Keratinocyte (primary cell): ENCODE results near the gene SMYD1. TPM values are rescaled to one million over a fixed set of nuclear protein-coding genes. Genes with fewer than 3 reads are reported as not detected.

Experiments
- DNase-seq: peaks from one replicate; pipeline ENCODE4 v3.0.0-alpha.2; 2011; ENCODE audit warnings: low read depth, missing footprints, low spot score
- FAIRE-seq: peaks from 2 replicates; lab custom pipeline; 2011; peaks lifted over from hg19 to GRCh38; lab: Jason Lieb, UNC
- H2AFZ ChIP-seq: 2 replicates; pipeline ENCODE4 v1.6.0; 2012; ENCODE audit warnings: low read length, control low read depth, inconsistent platforms; ENCODE audit not compliant: control insufficient read depth
- H3K27ac ChIP-seq: 2 replicates; pipeline ENCODE4 v1.5.1; 2011; ENCODE audit warnings: low read length; ENCODE audit not compliant: control insufficient read depth, insufficient read depth
- H3K27me3 ChIP-seq: 3 replicates; pipeline ENCODE4 v1.6.0; 2011; ENCODE audit warnings: low read length; ENCODE audit not compliant: control insufficient read depth, insufficient read depth; ENCODE audit errors: extremely low read depth
- H3K36me3 ChIP-seq, 2 experiments: 2 replicates in 1 of 2; 3 replicates in 1 of 2; pipeline ENCODE4 v1.5.1; 2011; ENCODE audit warnings: low read length in 2 of 2, mild to moderate bottlenecking in 1 of 2; ENCODE audit not compliant: control insufficient read depth in 2 of 2, insufficient read depth in 2 of 2; ENCODE audit errors: extremely low read depth in 1 of 2
- H3K4me1 ChIP-seq: 3 replicates; pipeline ENCODE4 v1.5.1; 2011; ENCODE audit warnings: low read length; ENCODE audit not compliant: control insufficient read depth, insufficient read depth; ENCODE audit errors: extremely low read depth
- H3K4me2 ChIP-seq: 3 replicates; pipeline ENCODE4 v1.6.0; 2011; ENCODE audit warnings: low read depth, low read length; ENCODE audit not compliant: control insufficient read depth, insufficient read depth; ENCODE audit errors: extremely low read depth
- H3K4me3 ChIP-seq, 3 experiments: fragments of 200-600 bp in 1 of 3; sonication (generic) in 1 of 3; 2 replicates in 2 of 3; 3 replicates in 1 of 3; pipeline ENCODE4 v1.5.1; 2011 to 2016; ENCODE audit warnings: low read length in 3 of 3, mild to moderate bottlenecking in 3 of 3, control low read depth in 2 of 3, inconsistent platforms in 1 of 3, low read depth in 1 of 3, mixed read lengths in 1 of 3, mixed run types in 1 of 3, moderate library complexity in 1 of 3; ENCODE audit not compliant: control insufficient read depth in 2 of 3, insufficient read depth in 2 of 3; ENCODE audit errors: extremely low read depth in 1 of 3
- H3K79me2 ChIP-seq: 2 replicates; pipeline ENCODE4 v1.6.0; 2012; ENCODE audit warnings: low read length; ENCODE audit not compliant: control insufficient read depth, insufficient read depth
- H3K9ac ChIP-seq: 3 replicates; pipeline ENCODE4 v1.6.0; 2011; ENCODE audit warnings: low read length; ENCODE audit not compliant: control insufficient read depth, insufficient read depth; ENCODE audit errors: extremely low read depth
- H3K9me1 ChIP-seq: 3 replicates; pipeline ENCODE4 v1.6.0; 2011; ENCODE audit warnings: low read length; ENCODE audit not compliant: control insufficient read depth, insufficient read depth; ENCODE audit errors: extremely low read depth
- H3K9me3 ChIP-seq: 2 replicates; pipeline ENCODE4 v1.5.1; 2012; ENCODE audit warnings: low read depth, low read length; ENCODE audit not compliant: control insufficient read depth
- H4K20me1 ChIP-seq: 3 replicates; pipeline ENCODE4 v1.6.0; 2011; ENCODE audit warnings: low read length; ENCODE audit not compliant: control insufficient read depth, insufficient read depth; ENCODE audit errors: extremely low read depth
- CTCF ChIP-seq, 3 experiments: IDR thresholded peaks in 1 of 3; conservative IDR thresholded peaks in 1 of 3; optimal IDR thresholded peaks in 1 of 3; 2 replicates in 2 of 3; 3 replicates in 1 of 3; pipeline versions ENCODE3 to v1.5.1; 2011; ENCODE audit warnings: low read length in 3 of 3, mild to moderate bottlenecking in 3 of 3, moderate library complexity in 2 of 3, control low read depth in 1 of 3, inconsistent platforms in 1 of 3; ENCODE audit not compliant: insufficient read depth in 2 of 3; ENCODE audit errors: extremely low read depth in 1 of 3
- EZH2 ChIP-seq: IDR thresholded peaks from one replicate; pipeline ENCODE4 v1.6.1; 2012; ENCODE audit warnings: inconsistent platforms, mild to moderate bottlenecking, low read length, moderate library complexity
- dilution Hi-C: fragments of 300-500 bp; cut with MboI; formaldehyde crosslinking; loops from one replicate; pipeline ENCODE4 v1.7.0; 2020; ENCODE audit warnings: low sequenced_read_pairs; ENCODE audit not compliant: extremely low pct_ligation_motif_present
- polyA plus RNA-seq, 5 experiments: library from polyadenylated mRNA; depleted of rRNA in 3 of 5; stranded (reverse) in 3 of 5; stranded (forward) in 1 of 5; unstranded in 1 of 5; fragments of >200 nt; gene quantifications; 1 replicate in 1 of 5; 2 replicates in 3 of 5; 3 replicates in 1 of 5; pipeline versions ENCODE4 v1.2.1 to v1.2.3, GENCODE V29; 2011 to 2012; ENCODE audit warnings: missing spikeins in 2 of 5, low read depth in 1 of 5, low replicate concordance in 1 of 5

SMYD1 gene
- polyA plus RNA-seq, 1 donor (not counting 4 experiments of a cell fraction or from before 2014, with no cell fraction given): not detected

GRCh38 chr2:88024509-88024908, 43.1 kb upstream of the SMYD1 start:
- no peaks in the 10 kb centered on the region for H3K79me2 ChIP-seq
- H3K4me2 ChIP-seq: no peak overlapping the region
- no peaks in the 10 kb centered on the region for H3K27me3 ChIP-seq
- H3K4me1 ChIP-seq: no peaks in the 10 kb centered on the region
- H3K9me3 ChIP-seq: no peaks in the 10 kb centered on the region
- no peak overlapping the region for H3K4me3 ChIP-seq
- no peak overlapping the region for H3K27ac ChIP-seq
- TF ChIP-seq EZH2 (no peak), CTCF (optimal IDR thresholded peaks at IDR 0.05 in 1 of 3, IDR thresholded peaks at IDR 0.05 in 1 of 3, conservative IDR thresholded peaks at IDR 0.05 in 1 of 3; ENCODE audit: extremely low read depth in 1 of 3, insufficient read depth in 2 of 3, low read length in 3 of 3) (no peak)
- dilution Hi-C loops: no loop called here
- H2AFZ ChIP-seq: no peak overlapping the region
- no peaks in the 10 kb centered on the region for H4K20me1 ChIP-seq
- no peak for FAIRE-seq
- H3K9me1 ChIP-seq: no peaks in the 10 kb centered on the region
- DNase-seq: no peak
- H3K9ac ChIP-seq: no peak overlapping the region
- H3K36me3 ChIP-seq: peaks cover 0 to 4% of the 10 kb centered on the region in 2 experiments

DNA sequence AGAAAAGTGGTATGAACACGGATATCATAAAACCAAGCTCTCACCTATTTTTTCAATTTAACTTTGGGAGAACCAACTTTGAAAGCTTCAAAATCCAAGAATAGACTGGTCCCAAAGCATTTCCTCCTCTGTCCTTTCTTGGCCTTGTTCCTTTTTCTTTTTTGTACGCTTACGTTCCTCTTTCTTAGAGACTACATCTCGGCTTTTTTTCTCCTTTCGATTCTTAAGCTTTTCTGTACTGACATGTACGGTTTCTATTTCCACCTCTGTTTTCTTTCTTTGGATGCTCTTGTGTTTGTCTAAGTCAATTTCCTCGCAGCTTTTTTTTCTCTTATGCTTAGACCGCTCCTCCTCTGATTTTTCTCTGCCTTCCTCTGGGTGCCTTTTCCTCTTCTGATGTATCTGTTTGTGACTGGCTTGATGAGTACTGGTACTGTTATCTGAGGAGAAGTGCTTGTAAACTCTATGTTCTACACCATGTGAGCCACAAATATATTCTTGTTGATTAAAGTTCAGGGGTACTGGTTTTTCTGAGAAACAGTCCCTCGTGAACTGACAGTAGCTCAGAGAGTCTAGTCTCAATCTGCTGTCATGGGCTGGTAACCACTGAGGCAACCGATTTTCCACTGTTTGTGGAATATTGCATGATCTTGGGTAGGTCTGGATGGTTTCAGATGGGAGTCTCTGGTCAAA, 39.8 kb upstream of the SMYD1 start:
- no peak overlapping the region for H3K9ac ChIP-seq
- H3K36me3 ChIP-seq: peaks cover 0 to 4% of the 10 kb centered on the region in 2 experiments
- H3K9me3 ChIP-seq: no peaks in the 10 kb centered on the region
- H3K4me1 ChIP-seq: no peaks in the 10 kb centered on the region
- no peak overlapping the region for H2AFZ ChIP-seq
- H3K9me1 ChIP-seq: no peaks in the 10 kb centered on the region
- TF ChIP-seq EZH2 (no peak), CTCF (optimal IDR thresholded peaks at IDR 0.05 in 1 of 3, IDR thresholded peaks at IDR 0.05 in 1 of 3, conservative IDR thresholded peaks at IDR 0.05 in 1 of 3; ENCODE audit: extremely low read depth in 1 of 3, insufficient read depth in 2 of 3, low read length in 3 of 3) (no peak)
- no peak overlapping the region for H3K4me3 ChIP-seq
- H3K4me2 ChIP-seq: no peak overlapping the region
- no peaks in the 10 kb centered on the region for H3K27me3 ChIP-seq
- FAIRE-seq (no peak), DNase-seq (no peak)
- dilution Hi-C loops: no loop called here
- no peaks in the 10 kb centered on the region for H3K79me2 ChIP-seq
- no peak overlapping the region for H3K27ac ChIP-seq
- H4K20me1 ChIP-seq: no peaks in the 10 kb centered on the region
